Heart left ventricle (tissue), 13 donors: Measurements from ENCODE around the gene RXRA.
"Not testable (repeated sequence)": the region's sequence is repeated elsewhere in the genome, so short reads cannot be mapped to it uniquely, and the experiment has no call there.

Experiments
- CTCF ChIP-seq, 12 donors: fragments of 200-600 bp; sonication (generic) in 4 of 12; IDR thresholded peaks; one replicate each; pipeline versions ENCODE4 v1.5.0 to v1.8.0; 2018 to 2022; ENCODE audit warnings: antibody characterized with exemption in 12 of 12, mild to moderate bottlenecking in 5 of 12
- POLR2A ChIP-seq, 2 donors: fragments of 450-650 bp; IDR thresholded peaks; one replicate each; pipeline ENCODE4 v1.6.1; 2017; ENCODE audit warnings: antibody characterized with exemption in 2 of 2, mild to moderate bottlenecking in 2 of 2, moderate library complexity in 2 of 2
- donor health status: ischemic (EF 13 %, LVEDD 7.1; RV severe dilation, severe dysfunction).
- donor health status: DM: no; HTN: yes; CAD: no.
- donor health status: DM: no; HTN: no; CAD: no.
- donor health status: ischemic (EF 25% LVEDD 6.9; RV normal size, moderate dysfunction).
- donor health status: ischemic (EF 25% LVEDD 5.7; RV mildly dilated, moderate dysfunction).
- donor health status: ischemic (EF 35%, LVEDD 5.7; RV mildly dilated, moderate dysfunction).
- donor health status: nonischemic (EF 11% LVEDD 7.7; RV severe dilation, severe dysfunction).
- donor health status: DM: yes; HTN: yes; CAD: no.
- donor health status: PGD.
- donor health status: ischemic (EF 29% LVEDD 5.4; RV normal size, mild dysfunction).
- donor health status: nonischemic (EF 23%, LVEDD 6.1; RV moderate dilation, normal function).

GRCh38 chr9:134306042-134306441 is 20.2 kb upstream of the RXRA start:
- TF ChIP-seq CTCF, POLR2A (IDR thresholded peaks at IDR 0.05): not testable (repeated sequence)
